ENCODE data around the gene PNPLA1. TPM values are rescaled to one million over a fixed set of nuclear protein-coding genes. Genes with fewer than 3 reads are reported as not detected.

The PNPLA1 gene
- total RNA-seq, 4 donors from 2014 or later, result 0.37 TPM; not detected in 3

DNA sequence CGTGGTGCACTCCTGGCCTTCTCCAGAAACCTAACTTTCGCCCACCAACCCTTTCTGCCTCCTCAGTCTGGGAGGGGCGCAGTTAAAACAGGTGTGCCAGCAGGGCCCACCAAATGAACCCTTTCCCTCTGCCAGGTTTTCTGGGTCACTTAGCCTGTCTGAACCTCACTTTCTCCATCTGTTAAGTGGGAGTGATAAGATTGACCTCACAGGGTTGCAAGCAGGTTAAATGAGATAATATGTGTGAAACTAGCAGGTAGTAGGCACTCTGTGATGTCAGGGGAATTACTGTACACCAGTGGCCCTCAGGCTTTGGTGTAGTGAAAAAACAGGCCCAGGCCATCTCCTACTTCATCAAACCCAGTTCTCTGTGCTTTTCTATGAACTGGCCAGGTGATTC lies 52.7 kb downstream of the PNPLA1 start:
- ATAC-seq (ENCODE audit: low FRiP score) (no peak), DNase-seq (ENCODE audit: low spot score) (no peak)
- TF ChIP-seq, protein P1, sequence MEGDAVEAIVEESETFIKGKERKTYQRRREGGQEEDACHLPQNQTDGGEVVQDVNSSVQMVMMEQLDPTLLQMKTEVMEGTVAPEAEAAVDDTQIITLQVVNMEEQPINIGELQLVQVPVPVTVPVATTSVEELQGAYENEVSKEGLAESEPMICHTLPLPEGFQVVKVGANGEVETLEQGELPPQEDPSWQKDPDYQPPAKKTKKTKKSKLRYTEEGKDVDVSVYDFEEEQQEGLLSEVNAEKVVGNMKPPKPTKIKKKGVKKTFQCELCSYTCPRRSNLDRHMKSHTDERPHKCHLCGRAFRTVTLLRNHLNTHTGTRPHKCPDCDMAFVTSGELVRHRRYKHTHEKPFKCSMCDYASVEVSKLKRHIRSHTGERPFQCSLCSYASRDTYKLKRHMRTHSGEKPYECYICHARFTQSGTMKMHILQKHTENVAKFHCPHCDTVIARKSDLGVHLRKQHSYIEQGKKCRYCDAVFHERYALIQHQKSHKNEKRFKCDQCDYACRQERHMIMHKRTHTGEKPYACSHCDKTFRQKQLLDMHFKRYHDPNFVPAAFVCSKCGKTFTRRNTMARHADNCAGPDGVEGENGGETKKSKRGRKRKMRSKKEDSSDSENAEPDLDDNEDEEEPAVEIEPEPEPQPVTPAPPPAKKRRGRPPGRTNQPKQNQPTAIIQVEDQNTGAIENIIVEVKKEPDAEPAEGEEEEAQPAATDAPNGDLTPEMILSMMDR (IDR thresholded peaks at IDR 0.05), result no peak

DNA sequence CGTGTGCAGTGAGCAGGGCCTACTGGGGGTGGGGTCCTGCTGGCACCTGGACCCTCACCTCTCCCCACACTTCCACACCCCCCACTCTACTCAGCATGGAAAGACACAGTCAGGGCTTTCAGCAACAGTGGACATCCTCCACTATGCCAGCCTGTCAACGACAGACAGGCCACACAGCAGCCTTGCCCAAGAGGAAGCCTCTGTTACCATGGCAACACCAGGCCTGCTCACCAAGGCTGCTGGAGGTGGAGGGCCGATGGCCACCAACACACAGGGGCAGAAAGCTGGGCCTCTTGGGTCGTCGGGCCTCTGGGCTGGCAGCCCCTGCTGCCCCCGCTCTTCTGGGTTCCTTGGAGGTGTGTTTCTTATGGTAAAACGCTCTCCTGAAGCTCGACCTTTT lies 53.2 kb downstream of the PNPLA1 start:
- DNase-seq (ENCODE audit: low spot score), result no peak
- no peak for ATAC-seq (ENCODE audit: low FRiP score)
- TF ChIP-seq, protein P1 (IDR thresholded peaks at IDR 0.05), result no peak

DNA sequence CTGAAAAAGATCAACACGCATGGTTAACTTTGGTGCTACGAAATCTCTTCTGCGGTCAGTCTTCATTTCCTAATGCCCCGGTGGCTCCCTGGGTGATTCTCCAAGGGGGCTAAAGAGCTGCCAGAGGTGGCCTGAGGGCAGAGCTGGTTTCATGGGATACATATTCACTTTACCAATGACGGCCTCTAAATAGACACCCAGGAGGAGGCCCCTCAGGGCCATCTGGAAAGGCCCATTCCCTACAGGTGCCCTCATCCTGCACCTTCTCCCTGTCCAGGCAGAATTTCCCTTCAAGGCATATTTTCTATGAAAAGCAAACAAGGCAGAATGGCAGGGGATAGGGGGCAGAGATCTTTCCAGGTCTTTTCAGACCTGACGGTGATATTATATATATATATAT lies 54.3 kb downstream of the PNPLA1 start:
- DNase-seq (ENCODE audit: low spot score) (no peak), ATAC-seq (ENCODE audit: low FRiP score) (no peak)
- TF ChIP-seq, protein P1 (IDR thresholded peaks at IDR 0.05), result no peak

DNA sequence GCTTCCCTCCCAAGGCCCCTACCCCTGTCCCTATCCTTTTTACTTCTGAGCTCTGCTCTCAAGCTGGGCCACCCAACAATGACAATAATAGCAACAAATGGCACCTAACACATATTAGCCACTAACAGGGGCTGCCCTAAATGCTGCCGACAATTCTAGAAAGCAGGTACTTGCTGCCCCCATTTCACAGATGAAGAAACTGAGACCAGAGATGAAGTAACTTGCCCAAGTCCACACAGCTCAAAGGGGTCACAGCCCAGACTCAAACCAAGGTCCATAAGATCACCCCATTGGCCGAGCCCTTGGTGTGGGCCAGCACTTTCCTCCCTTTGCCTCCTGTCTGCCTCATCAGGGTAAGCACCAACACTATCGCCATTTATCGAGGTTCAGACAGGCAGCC lies 54.9 kb downstream of the PNPLA1 start:
- TF ChIP-seq, protein P1 (IDR thresholded peaks at IDR 0.05), result no peak
- ATAC-seq (ENCODE audit: low FRiP score) (no peak), DNase-seq (ENCODE audit: low spot score) (no peak)

DNA sequence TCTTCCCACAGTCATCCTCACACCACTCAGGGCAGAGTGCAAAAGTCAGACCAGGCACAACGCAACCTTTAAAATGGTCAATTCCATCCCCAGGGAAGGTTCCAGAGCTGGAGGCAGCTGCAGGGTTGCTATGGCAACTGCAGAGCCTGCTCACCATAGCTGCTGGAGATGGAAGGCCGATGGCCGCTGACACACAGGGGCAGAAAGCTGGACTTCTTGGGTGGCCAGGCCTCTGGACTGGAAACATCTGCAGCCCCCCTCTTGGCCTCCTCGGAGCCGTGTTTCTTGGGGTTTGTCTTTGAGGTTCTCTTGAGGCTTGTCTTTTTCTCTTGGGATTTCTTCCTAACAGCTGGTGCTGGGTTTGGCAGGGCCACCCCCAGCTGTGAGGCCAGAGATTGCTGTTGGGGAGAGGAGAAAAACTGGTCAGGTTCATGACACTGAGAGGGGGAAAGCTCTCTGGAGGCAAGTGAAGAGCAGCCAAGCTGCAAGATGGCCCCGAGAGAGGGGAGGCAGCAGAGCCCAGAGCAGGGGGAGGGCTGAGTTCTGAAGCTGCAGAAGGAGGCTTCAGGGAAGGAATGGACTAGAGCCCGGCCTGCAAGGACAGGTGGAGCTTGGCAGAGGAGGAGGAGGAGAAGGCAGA lies 56.6 kb downstream of the PNPLA1 start:
- TF ChIP-seq, protein P1 (IDR thresholded peaks at IDR 0.05), result no peak
- no peak for DNase-seq (ENCODE audit: low spot score)
- no peak for ATAC-seq (ENCODE audit: low FRiP score)

DNA sequence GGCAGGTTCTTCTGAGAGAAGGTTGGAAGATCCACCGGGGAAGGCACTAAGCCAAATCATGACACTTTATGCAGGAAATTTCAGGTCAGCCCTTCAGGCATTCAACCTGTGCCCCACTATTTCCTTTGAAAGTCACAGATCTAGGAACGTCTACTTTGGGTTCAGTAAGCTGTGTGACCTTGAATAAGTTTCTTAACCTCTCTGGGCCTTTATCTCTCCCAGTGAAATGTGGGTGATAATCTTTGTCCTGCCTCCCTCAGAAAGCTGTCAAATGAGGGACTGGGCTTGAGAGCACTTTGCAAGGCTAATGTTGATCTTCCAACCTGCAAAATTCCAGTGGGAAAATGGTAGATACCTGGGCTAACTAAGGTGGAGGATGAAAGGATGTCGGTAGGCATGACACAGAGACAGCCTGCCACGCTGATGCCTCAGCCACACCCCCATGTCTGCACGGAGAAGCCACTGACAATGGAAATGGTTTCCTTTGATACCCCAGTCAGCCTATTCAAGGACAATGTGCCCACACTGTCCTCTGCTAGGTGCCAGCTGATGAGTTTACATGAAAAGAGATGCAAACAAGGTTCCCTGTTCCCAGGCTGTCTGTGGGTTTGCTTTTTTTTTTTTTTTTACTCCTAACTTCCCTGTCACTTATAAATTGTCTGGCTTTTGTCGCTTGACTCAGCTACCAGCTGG lies 57.5 kb downstream of the PNPLA1 start:
- ATAC-seq (ENCODE audit: low FRiP score) (no peak), DNase-seq (ENCODE audit: low spot score) (no peak)
- TF ChIP-seq, protein P1 (IDR thresholded peaks at IDR 0.05), result no peak

DNA sequence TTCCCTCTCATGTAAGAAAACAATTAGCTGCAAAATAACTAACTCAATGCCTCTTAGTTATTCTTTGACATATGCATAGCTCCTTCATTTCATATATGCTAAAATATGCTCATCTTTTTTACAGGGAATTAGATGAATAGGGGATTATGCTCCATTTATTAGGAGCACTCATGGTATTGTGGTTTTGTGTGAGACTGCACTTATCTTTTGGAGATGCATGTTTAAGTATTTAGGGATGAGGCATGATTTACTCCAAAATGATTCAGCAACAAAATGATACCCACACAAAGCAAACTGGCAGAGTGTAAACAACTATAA lies 58.0 kb downstream of the PNPLA1 start:
- no peak for ATAC-seq (ENCODE audit: low FRiP score)

More for the DNA sequence above, 58.0 kb downstream of the PNPLA1 start:
- DNase-seq (ENCODE audit: low spot score), result no peak
- TF ChIP-seq, protein P1 (IDR thresholded peaks at IDR 0.05), result no peak
